Cardiac muscle cell (in vitro differentiated cells and primary cell): ENCODE data around the gene CAMK2D. TPM values are rescaled to one million over a fixed set of nuclear protein-coding genes. Genes with fewer than 3 reads are reported as not detected.

Experiments
- DNase-seq, 2 donors: peaks; one replicate each; pipeline versions ENCODE4 v3.0.0 to v3.0.0-alpha.2; 2010 to 2017; ENCODE audit warnings: low read depth in 1 of 2, low spot score in 1 of 2
- H3K27ac ChIP-seq: fragments of 200-600 bp; sonication (generic); 2 replicates; pipeline ENCODE4 v1.5.1; 2016
- H3K27me3 ChIP-seq: fragments of 200-600 bp; sonication (generic); 2 replicates; pipeline ENCODE4 v1.6.0; 2016; ENCODE audit warnings: control low read depth
- H3K36me3 ChIP-seq: fragments of 200-600 bp; sonication (generic); 2 replicates; pipeline ENCODE4 v1.5.1; 2016; ENCODE audit warnings: control low read depth
- H3K4me1 ChIP-seq: fragments of 200-600 bp; sonication (generic); 2 replicates; pipeline ENCODE4 v1.8.1; 2017; ENCODE audit warnings: low read depth, mild to moderate bottlenecking, mixed run types
- H3K4me3 ChIP-seq: fragments of 200-600 bp; sonication (generic); 2 replicates; pipeline ENCODE4 v1.5.1; 2016; ENCODE audit warnings: mild to moderate bottlenecking
- H3K9me3 ChIP-seq: fragments of 200-600 bp; sonication (generic); 2 replicates; pipeline ENCODE4 v1.5.1; 2017; ENCODE audit warnings: low read depth, mild to moderate bottlenecking, control low read depth
- polyA plus RNA-seq: library from polyadenylated mRNA; unstranded; fragments of >200 nt; fragmentation: Nextera tagmentation; extraction: Ambion mirVana; gene quantifications from 2 replicates; pipeline ENCODE4 v1.2.1, GENCODE V29; 2016
- total RNA-seq: library from RNA; depleted of rRNA; stranded (reverse); fragments of >200 nt; gene quantifications from 2 replicates; pipeline ENCODE4 v1.2.3, GENCODE V29; 2016
- TF ChIP-seq, protein P1 (sequence below): IDR thresholded peaks from 2 replicates; pipeline ENCODE4 v1.5.1; 2012; ENCODE audit warnings: low read depth, mild to moderate bottlenecking, low read length

Gene CAMK2D
- total and polyA plus RNA-seq, 2 experiments from 2014 or later, result 60.6 to 84.7 TPM

DNA sequence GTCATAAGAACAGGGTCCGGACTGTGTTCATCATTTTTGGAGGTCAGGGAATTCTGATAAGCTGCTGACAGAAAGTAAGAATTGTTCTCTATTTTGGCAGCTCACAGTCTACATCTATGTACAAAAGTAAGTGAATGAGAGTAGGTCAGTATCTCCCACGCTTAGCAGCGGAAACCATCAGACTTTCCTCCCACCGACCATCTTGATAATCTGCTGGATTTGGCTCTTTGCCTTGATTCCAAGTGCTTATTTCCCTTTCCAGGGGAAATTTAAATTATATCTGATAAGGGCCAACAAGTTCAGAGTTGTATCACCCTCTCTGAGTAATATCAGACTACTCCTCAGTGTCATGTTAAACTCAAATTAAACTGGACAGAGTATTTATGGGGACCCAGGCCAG lies 118.0 kb downstream of the CAMK2D start:
- H3K36me3 ChIP-seq, result no peaks in the 10 kb centered on the region
- peaks cover 10% of the 10 kb centered on the region for H3K4me1 ChIP-seq
- TF ChIP-seq, protein P1, sequence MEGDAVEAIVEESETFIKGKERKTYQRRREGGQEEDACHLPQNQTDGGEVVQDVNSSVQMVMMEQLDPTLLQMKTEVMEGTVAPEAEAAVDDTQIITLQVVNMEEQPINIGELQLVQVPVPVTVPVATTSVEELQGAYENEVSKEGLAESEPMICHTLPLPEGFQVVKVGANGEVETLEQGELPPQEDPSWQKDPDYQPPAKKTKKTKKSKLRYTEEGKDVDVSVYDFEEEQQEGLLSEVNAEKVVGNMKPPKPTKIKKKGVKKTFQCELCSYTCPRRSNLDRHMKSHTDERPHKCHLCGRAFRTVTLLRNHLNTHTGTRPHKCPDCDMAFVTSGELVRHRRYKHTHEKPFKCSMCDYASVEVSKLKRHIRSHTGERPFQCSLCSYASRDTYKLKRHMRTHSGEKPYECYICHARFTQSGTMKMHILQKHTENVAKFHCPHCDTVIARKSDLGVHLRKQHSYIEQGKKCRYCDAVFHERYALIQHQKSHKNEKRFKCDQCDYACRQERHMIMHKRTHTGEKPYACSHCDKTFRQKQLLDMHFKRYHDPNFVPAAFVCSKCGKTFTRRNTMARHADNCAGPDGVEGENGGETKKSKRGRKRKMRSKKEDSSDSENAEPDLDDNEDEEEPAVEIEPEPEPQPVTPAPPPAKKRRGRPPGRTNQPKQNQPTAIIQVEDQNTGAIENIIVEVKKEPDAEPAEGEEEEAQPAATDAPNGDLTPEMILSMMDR, result no peak
- H3K27ac ChIP-seq, result no peak overlapping the region
- H3K4me3 ChIP-seq, result no peak overlapping the region
- DNase-seq, result peak in 1 of 2 donors; percentile 52
- H3K9me3 ChIP-seq, result no peaks in the 10 kb centered on the region
- no peaks in the 10 kb centered on the region for H3K27me3 ChIP-seq

DNA sequence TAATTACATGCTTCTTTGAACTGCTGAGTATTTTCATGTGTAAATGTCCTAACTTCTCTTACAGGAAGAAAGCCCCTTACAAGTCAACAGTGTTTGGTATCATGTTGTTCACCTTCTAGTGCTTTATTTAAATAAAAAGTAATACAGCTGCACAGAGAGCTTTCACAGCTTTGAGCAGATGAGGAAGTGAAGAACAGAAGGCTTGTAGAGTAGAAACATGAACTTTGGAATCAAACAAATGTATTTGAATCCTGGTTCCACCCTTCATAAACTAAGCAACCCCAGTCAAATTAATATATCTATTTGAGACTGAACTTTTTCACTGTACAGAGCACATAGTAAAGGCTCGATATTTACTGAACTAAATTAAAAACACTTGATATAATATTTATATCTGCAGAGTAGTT lies 120.5 kb downstream of the CAMK2D start:
- TF ChIP-seq, protein P1, result no peak
- peaks cover 4% of the 10 kb centered on the region for H3K4me1 ChIP-seq
- H3K36me3 ChIP-seq, result no peaks in the 10 kb centered on the region
- no peaks in the 10 kb centered on the region for H3K27me3 ChIP-seq
- H3K9me3 ChIP-seq, result no peaks in the 10 kb centered on the region
- DNase-seq, result no peak
- H3K27ac ChIP-seq, result no peak overlapping the region
- H3K4me3 ChIP-seq, result no peak overlapping the region

DNA sequence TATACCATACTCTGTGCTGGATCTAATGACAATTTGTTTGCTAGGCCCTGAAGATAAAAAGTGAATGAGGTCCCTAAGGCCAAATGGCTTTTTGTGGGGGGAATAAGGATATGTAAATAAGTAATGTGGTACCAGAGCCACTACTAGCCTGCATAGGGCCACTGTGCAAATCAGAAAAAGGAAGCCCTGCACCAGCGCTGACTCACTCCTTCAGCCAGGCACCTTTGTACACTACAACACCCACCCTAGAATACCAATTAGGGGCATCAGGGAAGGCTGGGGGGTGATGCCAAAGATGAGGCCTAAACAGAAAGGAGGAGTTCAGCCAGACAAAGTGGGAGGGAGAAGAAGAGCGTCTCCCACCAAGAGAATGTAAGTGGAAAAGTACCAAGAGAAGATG lies 122.2 kb downstream of the CAMK2D start:
- no peaks in the 10 kb centered on the region for H3K9me3 ChIP-seq
- no peak overlapping the region for H3K27ac ChIP-seq
- no peaks in the 10 kb centered on the region for H3K36me3 ChIP-seq
- peaks cover 4% of the 10 kb centered on the region for H3K4me1 ChIP-seq
- H3K4me3 ChIP-seq, result no peak overlapping the region
- H3K27me3 ChIP-seq, result no peaks in the 10 kb centered on the region
- TF ChIP-seq, protein P1, result no peak
- DNase-seq, result no peak

DNA sequence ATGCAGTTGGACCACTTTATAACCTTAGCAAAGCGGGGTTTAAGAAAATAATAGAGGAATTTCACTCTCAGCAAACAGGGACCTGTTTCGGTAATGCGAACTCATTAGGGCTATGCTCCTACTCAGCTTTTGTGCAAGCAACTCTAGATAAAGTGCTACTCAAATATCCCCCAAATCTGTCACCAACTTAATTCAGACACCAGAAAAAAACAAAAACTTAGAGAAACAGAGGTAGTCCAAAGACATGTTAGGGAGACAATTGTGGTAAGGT lies 123.0 kb downstream of the CAMK2D start:
- H3K27me3 ChIP-seq, result no peaks in the 10 kb centered on the region
- H3K36me3 ChIP-seq, result no peaks in the 10 kb centered on the region
- peaks cover 4% of the 10 kb centered on the region for H3K4me1 ChIP-seq
- TF ChIP-seq, protein P1, result no peak
- no peak for DNase-seq
- H3K4me3 ChIP-seq, result no peak overlapping the region
- H3K27ac ChIP-seq, result no peak overlapping the region
- no peaks in the 10 kb centered on the region for H3K9me3 ChIP-seq

DNA sequence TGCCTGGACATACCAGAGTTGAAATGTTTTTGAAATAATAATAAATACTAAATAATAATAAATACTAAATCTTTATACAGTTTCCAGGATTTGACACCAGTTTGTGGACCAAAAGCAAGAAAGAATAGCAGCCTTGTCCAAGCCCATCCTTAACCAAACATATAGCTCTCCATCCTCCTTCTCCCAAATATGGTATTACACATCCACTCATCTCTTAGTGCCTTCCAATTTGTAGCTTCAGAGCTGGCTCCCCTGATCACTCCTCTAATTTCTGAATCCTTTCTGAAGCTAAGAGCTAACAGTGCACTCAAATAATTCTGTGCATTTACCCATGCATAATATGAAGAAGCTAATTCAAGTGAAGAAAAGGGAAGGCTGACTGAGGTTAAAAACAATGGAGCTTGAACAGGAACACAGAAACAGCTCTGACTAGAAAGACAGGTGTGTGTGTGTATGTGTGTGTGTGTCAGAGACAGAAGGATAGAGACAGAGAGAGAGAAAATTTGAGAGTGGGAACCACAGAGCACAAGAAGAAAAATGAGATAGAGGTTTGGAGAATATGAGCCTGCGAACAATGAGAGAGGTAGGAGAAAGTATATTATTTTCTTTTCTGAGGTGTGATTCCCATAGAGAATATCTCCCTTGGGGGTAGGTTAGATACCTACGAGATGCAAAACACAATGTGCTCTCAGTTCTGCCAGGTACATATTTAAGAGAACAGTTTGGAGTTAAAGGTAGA lies 123.5 kb downstream of the CAMK2D start:
- H3K27ac ChIP-seq, result no peak overlapping the region

More for the DNA sequence above, 123.5 kb downstream of the CAMK2D start:
- H3K4me1 ChIP-seq, result no peaks in the 10 kb centered on the region
- no peaks in the 10 kb centered on the region for H3K9me3 ChIP-seq
- TF ChIP-seq, protein P1, result no peak
- no peaks in the 10 kb centered on the region for H3K36me3 ChIP-seq
- H3K4me3 ChIP-seq, result no peak overlapping the region
- no peaks in the 10 kb centered on the region for H3K27me3 ChIP-seq
- no peak for DNase-seq
